Measurements from ENCODE around the gene STXBP5. TPM values are rescaled to one million over a fixed set of nuclear protein-coding genes. Genes with fewer than 3 reads are reported as not detected.
"Not testable (repeated sequence)": the region's sequence is repeated elsewhere in the genome, so short reads cannot be mapped to it uniquely, and the experiment has no call there.

STXBP5 gene
- total RNA-seq, 1 donor from 2014 or later = 38.3 TPM

DNA sequence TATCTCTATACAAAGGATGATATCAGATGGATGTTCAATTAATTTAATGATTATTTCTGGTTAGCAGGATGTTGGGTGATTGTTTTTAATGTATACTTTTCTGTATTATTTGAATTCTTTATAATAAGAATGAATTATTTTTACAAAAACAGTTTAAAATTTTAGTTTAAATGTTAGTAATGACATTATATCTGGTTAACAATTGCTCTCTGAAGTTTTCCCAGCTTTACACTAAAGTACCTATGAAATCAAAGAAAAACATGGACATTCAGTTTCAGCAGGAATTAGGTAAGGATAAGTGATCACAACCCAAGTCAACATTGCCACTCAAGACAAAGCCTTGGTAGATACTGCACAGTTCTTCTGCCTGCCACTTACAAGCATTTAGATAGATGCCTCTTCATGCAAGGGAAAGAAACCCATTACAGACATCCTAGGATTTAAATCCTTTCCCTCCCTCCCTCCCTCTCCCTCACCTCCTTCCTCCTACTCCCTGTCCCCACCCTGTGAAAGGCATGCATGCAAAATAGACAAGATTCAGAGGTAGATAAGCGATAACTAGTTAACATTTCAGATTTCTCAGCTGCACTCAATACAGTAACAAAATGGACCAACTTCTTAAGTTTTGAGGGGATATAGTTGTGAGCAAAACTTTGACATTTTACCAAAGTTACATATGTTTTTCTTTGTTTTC, 143.8 kb downstream of the STXBP5 start:
- DNase-seq (ENCODE audit: extremely low read depth, low read depth, low spot score) = no peak

DNA sequence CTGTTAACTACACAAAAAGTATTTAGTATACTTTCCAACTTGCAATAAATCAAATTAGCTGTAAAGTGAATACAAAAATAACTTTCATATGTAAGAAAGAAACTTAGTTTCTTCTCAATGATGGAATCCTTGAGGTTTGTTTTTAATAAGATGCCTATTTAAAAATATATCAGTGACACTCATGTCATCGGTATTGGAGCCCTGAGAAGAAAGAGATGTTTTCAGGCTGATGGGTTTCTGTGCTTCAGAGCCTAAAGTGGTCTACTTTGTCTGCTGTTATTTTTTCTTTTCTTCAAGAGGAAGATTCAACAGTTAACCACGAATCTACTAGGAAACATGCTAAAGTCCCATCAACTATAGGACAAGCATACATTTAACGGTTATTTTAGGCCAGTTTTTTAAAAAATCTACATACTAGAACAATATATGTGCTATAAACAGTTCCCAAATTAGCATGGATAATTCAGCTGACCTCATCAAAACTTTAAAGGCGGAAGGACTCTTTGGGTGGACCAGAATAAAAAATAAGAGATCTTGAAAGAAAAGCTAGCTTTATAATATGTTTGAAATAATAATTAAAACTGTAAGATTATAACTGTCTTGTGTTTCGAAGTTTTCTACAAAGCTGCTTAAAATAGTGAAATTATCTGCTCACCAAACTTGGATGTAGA, 157.2 kb downstream of the STXBP5 start:
- DNase-seq (ENCODE audit: extremely low read depth, low read depth, low spot score) = no peak

DNA sequence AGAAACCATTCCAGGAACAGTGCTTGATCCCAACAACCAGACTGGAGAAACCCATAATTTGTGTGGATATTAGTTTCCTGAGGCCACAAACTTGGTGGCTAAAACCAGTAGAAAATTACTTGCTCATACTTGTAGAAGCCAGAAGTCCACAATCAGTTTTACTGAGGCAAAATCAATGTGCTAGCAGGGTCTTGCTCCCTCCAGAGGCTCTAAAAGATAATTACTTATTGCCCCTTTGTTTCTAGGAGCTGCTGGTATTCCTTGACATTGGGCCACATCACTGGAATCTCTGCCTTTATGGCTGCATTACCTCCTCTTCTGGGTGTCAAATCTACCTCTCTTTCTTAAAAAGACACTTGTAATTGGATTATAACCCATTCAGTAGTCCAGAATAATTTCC, 162.1 kb downstream of the STXBP5 start:
- no peak for DNase-seq (ENCODE audit: extremely low read depth, low read depth, low spot score)

DNA sequence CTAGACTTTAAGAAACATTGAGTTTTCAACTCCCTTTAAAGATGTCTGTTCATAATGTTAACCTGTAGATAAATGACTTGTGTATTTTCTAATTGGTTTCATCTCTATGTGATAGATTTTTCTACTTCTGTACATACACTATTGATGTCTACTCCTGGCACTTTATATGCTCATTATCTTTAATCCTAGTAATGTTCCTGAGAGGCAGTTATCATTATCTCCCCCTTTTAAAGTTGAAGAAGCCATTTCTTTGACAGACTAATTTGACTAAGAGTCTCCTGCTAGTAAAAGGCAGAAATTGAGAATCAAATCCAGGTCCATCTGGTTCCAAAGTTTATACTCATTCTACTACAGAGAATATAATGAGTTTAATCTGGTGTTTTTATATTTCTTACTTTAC, 167.1 kb downstream of the STXBP5 start:
- no peak for DNase-seq (ENCODE audit: extremely low read depth, low read depth, low spot score)

DNA sequence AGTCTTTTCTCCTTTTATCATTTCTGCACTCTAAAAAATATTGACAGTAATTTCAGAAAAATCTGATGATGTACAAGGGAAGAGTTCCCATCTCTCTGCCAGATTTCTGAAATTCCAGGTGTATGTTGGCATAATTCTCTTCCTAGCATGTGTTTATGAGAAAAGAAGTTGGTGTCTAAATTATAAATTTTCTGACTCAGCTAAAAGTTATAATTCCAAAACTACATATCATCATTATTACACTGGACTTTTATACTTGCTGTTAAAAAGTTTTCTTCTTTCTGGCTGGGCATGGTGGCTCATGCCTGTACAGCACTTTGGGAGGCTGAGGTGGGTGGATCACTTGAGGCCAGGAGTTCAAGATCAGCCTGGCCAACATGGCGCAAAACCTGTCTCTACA, 168.6 kb downstream of the STXBP5 start:
- no peak for DNase-seq (ENCODE audit: extremely low read depth, low read depth, low spot score)

DNA sequence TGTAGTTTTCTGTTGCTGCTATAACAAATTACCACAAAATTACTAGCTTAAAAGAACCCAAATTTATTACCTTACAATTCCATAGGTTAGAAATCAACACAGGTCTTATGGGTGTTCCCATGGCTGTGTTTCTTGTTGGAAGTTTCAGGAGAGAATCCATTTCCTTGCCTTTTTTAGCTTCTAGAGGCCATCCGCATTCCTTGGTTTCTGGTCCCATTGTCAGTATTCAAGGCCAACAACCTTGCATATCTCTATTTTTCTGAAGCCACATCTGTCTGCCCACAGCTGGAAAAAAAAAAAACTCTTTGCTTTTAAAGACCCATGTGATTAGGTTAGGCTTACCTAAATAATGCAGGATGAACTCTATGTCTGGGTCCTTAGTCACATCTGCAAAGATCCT, 174.6 kb downstream of the STXBP5 start:
- no peak for DNase-seq (ENCODE audit: extremely low read depth, low read depth, low spot score)

DNA sequence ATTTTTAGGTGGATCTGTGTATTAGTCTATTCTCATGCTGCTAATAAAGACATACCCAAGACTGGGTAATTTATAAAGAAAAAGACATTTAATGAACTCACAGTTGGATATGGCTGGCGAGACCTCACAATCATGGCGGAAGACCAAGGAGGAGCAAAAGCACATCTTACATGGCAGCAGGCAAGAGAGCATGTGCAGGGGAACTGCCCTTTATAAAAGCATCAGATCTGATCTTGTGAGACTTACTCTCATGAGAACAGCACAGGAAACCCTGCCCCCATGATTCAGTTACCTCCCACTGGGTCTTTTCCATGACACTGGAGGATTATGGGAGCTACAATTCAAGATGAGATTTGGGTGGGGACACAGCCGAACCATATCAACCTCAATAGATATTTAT, 176.6 kb downstream of the STXBP5 start:
- not testable (repeated sequence) for DNase-seq (ENCODE audit: extremely low read depth, low read depth, low spot score)

DNA sequence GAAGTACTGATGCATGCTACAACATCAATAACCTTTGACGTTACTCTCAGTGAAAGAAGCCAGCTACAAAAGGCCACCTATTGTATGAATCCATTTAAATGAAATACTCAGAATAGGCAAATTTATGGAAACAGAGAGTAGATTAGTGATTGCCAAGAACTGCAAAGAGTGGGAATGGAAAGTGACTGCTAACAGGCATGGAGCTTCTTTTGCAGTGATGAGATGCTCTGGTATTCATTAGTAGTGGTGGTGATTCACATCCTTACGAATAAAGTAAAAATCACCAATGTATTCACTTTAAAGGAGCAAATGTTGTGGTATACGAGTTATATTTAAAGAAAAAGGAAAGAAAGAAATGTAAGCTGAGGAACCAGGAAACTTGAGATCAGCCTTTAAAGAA, 177.5 kb downstream of the STXBP5 start:
- no peak for DNase-seq (ENCODE audit: extremely low read depth, low read depth, low spot score)

DNA sequence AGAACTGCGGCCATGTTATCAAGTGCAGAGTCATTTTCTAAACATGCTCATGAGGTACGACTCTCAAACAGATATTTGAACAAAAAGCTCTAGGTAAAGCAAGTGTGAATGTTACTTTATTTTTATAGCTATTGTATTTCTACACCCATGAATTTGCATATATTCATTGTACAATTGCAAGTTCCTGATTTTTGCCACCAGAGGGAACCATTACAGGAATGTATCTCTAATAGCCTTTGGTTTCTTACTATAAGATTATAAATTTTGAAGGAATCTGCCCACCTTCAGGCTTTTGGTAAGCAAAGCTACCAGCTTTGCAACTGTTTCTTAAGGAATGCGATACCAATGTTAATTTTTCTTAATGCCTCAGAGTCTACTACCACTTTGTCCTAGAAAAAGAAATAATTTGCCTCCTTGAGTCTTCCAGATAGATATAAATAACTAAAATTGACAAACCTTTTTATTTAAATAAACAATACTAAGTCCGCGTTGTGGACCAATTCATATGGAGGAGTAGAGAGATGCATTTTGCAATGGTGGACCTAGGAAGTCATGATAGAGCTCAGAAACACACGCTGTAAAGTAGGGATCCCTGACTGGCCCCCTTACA, 178.8 kb downstream of the STXBP5 start:
- peak; percentile 9 for DNase-seq (ENCODE audit: extremely low read depth, low read depth, low spot score)

DNA sequence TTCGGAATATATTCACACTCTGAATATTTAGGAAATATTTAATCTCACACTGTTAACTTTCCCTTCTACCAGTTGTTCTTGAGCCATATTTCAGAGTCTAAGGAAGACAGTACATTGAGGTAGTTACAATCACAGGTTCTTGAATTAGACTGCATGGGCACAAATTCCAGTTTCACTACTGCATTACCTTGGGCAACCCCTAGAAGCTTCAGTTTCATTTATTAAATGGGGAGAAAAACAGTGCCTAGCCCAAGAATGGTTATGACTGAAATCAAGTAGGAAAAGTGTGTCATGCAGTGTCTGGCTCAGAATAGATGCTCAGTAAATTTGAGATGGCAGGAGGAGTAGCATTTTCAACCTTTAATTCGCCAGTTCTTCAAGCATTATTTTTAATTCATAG, 179.8 kb downstream of the STXBP5 start:
- DNase-seq (ENCODE audit: extremely low read depth, low read depth, low spot score) = no peak

DNA sequence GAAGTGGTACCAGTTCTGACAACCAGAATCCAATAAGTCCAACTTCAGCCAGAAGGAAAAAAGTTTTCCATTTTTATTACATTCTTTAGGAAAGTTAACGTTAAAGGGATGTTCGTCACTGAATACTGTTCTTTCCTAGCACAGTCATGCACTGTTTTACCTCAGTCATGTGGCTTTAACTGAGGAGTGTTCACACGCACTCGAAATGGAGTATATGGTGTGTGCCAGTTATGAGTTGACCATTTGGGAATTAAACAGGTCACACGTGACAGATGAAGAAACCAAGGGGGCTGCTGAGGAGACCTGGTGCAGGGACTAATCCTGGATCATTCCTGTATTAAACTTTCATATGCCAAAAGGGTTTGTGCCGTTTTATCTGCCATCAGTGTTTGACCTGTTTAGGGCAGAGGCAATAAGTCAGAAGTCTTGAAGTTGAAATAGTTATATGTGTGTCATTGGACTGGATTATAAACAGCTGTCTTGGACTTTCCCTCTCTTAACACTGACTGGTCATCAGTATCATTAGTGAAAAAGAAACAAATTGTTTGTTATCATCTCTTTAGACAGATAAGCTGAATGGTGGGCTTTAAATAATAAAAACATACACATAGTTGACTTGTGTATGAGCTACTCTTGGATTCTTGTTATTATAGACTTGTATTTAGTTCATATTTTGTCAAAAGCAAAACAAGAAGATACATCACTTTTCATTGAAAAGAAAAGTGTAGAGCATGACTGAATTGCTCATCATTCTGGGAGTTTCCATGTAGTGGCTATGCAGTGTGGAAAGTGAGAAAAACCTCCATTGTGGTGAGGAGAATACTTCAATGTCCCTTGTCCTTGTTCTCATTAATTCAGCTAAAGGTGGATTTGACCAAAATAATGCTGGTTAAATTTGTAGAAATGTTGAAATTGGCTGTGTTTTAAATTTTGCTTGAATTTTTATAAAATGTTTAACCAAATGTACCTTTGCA, 180.8 kb downstream of the STXBP5 start:
- no peak for DNase-seq (ENCODE audit: extremely low read depth, low read depth, low spot score)

DNA sequence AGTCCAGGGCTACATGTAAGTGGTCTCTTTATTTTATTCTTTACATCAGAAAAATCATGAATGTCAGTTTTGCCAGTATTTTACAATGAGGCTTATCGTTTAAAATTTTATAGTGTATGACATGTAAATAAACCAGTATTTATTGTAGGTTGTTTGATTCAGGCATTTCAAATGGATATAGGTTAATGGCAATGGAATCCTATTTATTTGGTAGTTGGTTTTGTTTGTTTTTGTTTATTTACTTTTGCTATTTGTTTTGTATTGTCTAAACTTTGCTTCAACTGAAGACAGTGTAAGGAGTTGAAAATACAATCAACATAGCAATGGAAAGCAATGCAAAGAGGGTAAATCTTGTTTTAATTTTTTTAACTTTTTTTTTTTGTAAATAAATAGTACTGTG, 185.2 kb downstream of the STXBP5 start:
- DNase-seq (ENCODE audit: extremely low read depth, low read depth, low spot score) = no peak

DNA sequence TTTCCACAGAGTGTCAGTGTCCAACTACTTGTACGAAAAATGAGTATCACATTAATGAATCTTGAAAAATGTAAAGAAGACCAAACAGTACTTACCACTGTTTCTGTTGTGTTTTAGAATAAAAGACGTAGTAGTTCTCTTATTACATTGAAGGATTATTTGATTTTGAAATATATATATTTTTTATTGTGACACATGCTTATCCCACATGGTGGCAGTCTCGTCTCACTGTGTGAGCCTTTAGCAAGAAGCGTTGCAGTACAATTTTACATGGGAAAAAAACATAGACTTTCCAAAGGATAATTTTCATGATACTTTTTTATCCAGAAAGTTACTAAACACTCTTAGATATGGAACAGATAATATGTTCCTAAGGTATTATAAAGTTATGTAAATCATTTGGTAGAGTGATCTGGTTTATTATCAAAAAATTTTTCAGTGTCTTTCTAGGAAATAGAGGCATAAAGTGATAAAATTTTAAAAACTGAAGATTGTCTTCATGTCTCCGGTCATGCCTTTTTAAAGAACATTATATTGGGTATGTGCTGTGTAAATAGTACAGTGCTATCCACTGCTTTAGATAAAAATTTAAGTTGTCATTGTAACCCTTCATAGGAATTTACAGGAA, 186.8 kb downstream of the STXBP5 start:
- peak; percentile 9 for DNase-seq (ENCODE audit: extremely low read depth, low read depth, low spot score)

DNA sequence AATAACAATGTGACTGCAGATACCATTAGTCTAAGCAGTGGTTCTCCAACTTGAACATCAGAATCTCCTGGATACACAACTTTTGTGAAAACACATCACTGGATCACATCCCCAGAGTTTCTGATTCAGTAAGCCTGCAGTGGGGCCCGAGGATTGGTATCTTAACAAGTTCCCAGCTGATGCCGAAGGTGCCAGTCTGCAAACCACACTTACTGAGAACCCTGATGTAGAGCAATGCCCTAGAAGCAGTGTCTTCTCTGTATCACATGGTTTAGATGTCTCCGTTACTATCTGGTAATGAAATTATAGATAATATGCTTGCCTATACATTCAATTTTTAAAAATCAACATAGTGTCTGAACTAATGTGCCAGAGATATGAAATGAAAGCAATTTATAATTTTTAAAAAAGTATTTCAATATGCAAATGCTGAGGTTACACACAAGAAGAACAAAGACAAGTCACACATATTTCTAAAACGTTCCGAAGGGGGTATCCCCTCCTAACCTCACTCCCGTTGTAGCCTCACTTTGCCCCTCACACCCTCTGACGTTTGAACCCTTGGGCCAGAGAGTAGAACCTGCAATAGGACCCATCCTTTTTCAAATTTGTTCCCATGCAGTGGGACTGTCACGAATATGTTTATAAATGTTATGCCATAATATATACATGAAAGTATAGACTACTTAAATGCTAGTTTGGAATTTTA, 188.9 kb downstream of the STXBP5 start:
- DNase-seq (ENCODE audit: extremely low read depth, low read depth, low spot score) = no peak

DNA sequence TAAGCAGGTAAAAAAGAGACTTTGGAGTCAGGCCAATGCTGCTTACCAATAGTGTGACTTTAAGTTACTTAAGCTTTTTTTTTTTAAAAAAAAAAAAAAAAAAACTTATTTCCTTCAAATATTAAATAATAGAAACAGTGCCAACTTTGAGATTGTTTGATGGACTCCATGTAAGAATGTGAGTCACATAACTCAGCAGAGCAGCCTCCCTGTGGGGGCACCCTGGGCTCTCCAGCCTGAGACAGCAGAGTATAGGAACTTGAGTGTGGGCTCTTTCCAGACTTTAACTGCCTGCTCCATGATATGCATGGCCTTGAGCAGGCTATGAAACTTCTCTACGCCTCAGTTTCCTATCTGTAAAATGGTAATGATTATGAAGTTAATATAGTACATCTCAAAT, 190.9 kb downstream of the STXBP5 start:
- no peak for DNase-seq (ENCODE audit: extremely low read depth, low read depth, low spot score)

DNA sequence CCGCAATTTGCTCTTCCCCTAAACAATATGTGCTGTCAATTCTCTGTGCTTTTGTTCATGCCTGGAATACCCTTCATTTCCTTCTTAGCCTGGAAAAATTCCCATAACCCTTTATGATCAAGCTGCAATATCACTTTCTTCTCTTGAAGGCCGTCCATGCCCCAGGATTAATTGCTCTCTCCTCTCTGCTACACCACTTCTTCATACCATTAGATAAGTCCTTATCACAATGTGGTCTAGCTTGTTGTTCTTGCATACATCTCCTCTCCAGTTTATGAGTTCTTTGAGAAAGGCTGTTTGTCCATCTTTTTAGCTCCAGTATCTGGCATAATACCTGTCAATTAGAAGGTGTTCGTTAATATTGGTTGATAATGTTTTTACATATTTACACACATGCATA, 193.1 kb downstream of the STXBP5 start:
- no peak for DNase-seq (ENCODE audit: extremely low read depth, low read depth, low spot score)

DNA sequence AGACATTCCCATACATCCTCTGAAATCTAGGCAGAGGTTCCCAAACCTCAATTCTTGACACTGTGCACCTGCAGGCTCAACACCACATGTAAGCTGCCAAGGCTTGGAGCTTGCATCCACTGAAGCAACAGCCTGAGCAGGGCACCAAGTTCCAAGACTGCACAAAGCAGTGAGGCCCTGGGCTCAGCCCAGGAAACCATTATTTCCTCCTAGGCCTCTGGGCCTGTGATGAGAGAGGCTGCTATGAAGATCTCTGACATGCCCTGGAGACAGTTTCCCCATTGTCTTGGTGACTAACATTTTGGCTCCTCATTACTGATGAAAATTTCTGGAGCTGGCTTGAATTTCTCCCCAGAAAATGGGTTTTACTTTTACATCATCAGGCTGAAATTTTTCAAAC, 196.8 kb downstream of the STXBP5 start:
- no peak for DNase-seq (ENCODE audit: extremely low read depth, low read depth, low spot score)

DNA sequence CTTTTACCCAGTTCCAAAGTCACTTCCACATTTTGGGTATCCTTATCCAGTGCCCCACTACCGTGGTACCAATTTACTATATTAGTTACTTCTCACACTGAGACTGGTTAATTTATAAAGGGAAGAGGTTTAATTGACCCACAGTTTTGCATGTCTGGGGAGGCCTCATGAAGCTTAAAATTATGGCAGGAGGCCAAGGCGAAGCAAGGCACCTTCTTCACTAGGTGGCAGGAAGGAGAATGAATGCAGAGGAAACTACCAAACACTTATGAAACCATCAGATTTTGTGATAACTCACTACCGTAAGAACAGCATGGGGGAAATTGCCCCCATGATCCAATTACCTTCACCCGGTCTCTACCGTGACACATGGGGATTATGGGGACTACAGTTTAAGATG, 197.6 kb downstream of the STXBP5 start:
- no peak for DNase-seq (ENCODE audit: extremely low read depth, low read depth, low spot score)

DNA sequence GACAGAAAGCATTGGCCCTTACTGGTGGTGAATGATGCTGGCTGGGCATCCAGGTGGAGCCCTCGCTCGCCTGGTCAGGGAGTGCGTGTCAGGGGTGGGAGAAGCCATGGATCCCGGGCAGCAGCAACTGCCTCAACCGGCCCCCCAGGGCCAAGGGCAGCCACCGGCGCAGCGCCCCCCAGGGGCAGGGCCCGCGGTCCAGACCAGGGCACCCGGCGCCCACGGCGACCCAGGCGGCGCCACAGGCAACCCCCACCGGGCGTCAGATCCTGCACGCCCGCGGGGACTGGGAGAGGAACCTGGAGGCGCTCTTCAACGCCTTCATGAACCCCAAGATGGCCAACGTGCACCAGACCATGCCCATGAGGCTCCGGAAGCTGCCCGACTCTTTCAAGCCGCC, 202.6 kb downstream of the STXBP5 start:
- no peak for DNase-seq (ENCODE audit: extremely low read depth, low read depth, low spot score)

DNA sequence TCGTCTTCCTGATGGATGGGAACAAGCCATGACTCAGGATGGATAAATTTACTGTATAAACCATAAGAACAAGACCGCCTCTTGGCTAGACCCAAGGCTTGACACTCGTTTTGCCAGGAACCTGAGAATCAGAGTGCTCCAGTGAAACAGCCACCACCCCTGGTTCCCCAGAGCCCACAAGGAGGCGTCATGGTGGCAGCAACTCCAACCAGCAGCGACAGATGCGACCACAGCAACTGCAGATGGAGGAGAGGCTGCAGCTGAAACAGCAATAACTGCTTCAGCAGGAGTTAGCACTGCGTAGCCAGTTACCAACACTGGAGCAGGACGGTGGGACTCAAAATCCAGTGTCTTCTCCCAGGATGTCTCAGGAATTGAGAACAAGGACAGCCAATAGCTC, 203.4 kb downstream of the STXBP5 start:
- DNase-seq (ENCODE audit: extremely low read depth, low read depth, low spot score) = no peak

Data from glomerular endothelial cell (primary cell).